ENCODE results near the gene SLX9. TPM values are rescaled to one million over a fixed set of nuclear protein-coding genes. Genes with fewer than 3 reads are reported as not detected.

Gene SLX9
- total RNA-seq, 4 donors from 2014 or later = 8.1 to 46.0 (median 16.6) TPM

- no peaks in the 10 kb centered on the region for H3K9me3 ChIP-seq
- intact Hi-C loops (cut with DNase I; ENCODE audit: low total_unique reads) (no loop called here), in situ Hi-C loops (cut with MboI; ENCODE audit: low pct_ligation_motif_present in 1 of 4, low pct_unique_long_range_greater_than_20kb in 1 of 4, low sequenced_read_pairs in 3 of 4) (no loop called here)
- H3K4me3 ChIP-seq = no peak overlapping the region
- H3K27ac ChIP-seq = no peak overlapping the region
- no peak for TF ChIP-seq EP300 (IDR thresholded peaks at IDR 0.05; ENCODE audit: low read depth)
- peaks cover 0 to 13% (median 5%) of the 10 kb centered on the region in 4 donors for H3K4me1 ChIP-seq
- peaks cover 66% of the 10 kb centered on the region for H3K27me3 ChIP-seq
- DNase-seq = peak; percentile 7
- WGBS, 2 donors (ENCODE audit: low coverage in 1 of 2) = 57% methylated on average over 10 of the region's 10 CpGs; no CpG with 5 or more reads in 1 of the 2 donors
- H3K36me3 ChIP-seq = no peaks in the 10 kb centered on the region
These were observed 72.9 kb downstream of the SLX9 start for GRCh38 chr21:45012662-45013259.

GRCh38 chr21:45013260-45013841 is 73.5 kb downstream of the SLX9 start:
- no peak overlapping the region for H3K27ac ChIP-seq
- intact Hi-C loops (cut with DNase I; ENCODE audit: low total_unique reads) = no loop called here

GRCh38 chr21:45014747-45015468 is 75.1 kb downstream of the SLX9 start:
- DNase-seq = no peak
- no peak overlapping the region for H3K27ac ChIP-seq
- H3K4me1 ChIP-seq = peaks cover 0 to 22% (median 15%) of the 10 kb centered on the region in 4 donors
- H3K27me3 ChIP-seq = peaks cover 82% of the 10 kb centered on the region
- no peaks in the 10 kb centered on the region for H3K9me3 ChIP-seq
- intact Hi-C loops (cut with DNase I; ENCODE audit: low total_unique reads) = no loop called here
- H3K4me3 ChIP-seq = no peak overlapping the region
- WGBS, 2 donors (ENCODE audit: low coverage in 1 of 2) = 69% methylated on average over 14 of the region's 14 CpGs; no CpG with 5 or more reads in 1 of the 2 donors
- TF ChIP-seq POLR2AphosphoS5 (IDR thresholded peaks at IDR 0.05) (no peak), POLR2A (IDR thresholded peaks at IDR 0.05) (no peak), CTCF (IDR thresholded peaks at IDR 0.05) (no peak), EP300 (IDR thresholded peaks at IDR 0.05; ENCODE audit: low read depth) (no peak)
- H3K36me3 ChIP-seq = no peaks in the 10 kb centered on the region
- in situ Hi-C loops (cut with MboI; ENCODE audit: low pct_ligation_motif_present in 1 of 4, low pct_unique_long_range_greater_than_20kb in 1 of 4, low sequenced_read_pairs in 3 of 4) = no loop called here

More at GRCh38 chr21:45013260-45013841, 73.5 kb downstream of the SLX9 start:
- in situ Hi-C loops (cut with MboI; ENCODE audit: low pct_ligation_motif_present in 1 of 4, low pct_unique_long_range_greater_than_20kb in 1 of 4, low sequenced_read_pairs in 3 of 4) = no loop called here
- Histone ChIP-seq H3K27me3 (peaks cover 72% of the 10 kb centered on the region), H3K36me3 (no peaks in the 10 kb centered on the region), H3K9me3 (no peaks in the 10 kb centered on the region), H3K4me1 (peaks cover 0 to 16% (median 8%) of the 10 kb centered on the region in 4 donors), H3K4me3 (no peak overlapping the region)
- WGBS, 2 donors (ENCODE audit: low coverage in 1 of 2) = 51 to 59% methylated on average over 12 to 19 of the region's 19 CpGs
- no peak for TF ChIP-seq POLR2A (IDR thresholded peaks at IDR 0.05)
- no peak for TF ChIP-seq EP300 (IDR thresholded peaks at IDR 0.05; ENCODE audit: low read depth)
- TF ChIP-seq CTCF (IDR thresholded peaks at IDR 0.05) = no peak
- TF ChIP-seq POLR2AphosphoS5 (IDR thresholded peaks at IDR 0.05) = no peak
- DNase-seq = no peak

- TF ChIP-seq POLR2AphosphoS5 (IDR thresholded peaks at IDR 0.05) = no peak
- no peak for TF ChIP-seq EP300 (IDR thresholded peaks at IDR 0.05; ENCODE audit: low read depth)
- no peak for TF ChIP-seq CTCF (IDR thresholded peaks at IDR 0.05)
- TF ChIP-seq POLR2A (IDR thresholded peaks at IDR 0.05) = no peak
These were observed 75.6 kb downstream of the SLX9 start for GRCh38 chr21:45015469-45015860.

More at GRCh38 chr21:45015469-45015860, 75.6 kb downstream of the SLX9 start:
- H3K4me1 ChIP-seq = peaks cover 0 to 22% (median 15%) of the 10 kb centered on the region in 4 donors
- in situ Hi-C loops (cut with MboI; ENCODE audit: low pct_ligation_motif_present in 1 of 4, low pct_unique_long_range_greater_than_20kb in 1 of 4, low sequenced_read_pairs in 3 of 4) (no loop called here), intact Hi-C loops (cut with DNase I; ENCODE audit: low total_unique reads) (no loop called here)
- 83% methylated on average over 11 of the region's 11 CpGs; no CpG with 5 or more reads in 1 of the 2 donors for WGBS, 2 donors (ENCODE audit: low coverage in 1 of 2)
- H3K9me3 ChIP-seq = no peaks in the 10 kb centered on the region
- peaks cover 78% of the 10 kb centered on the region for H3K27me3 ChIP-seq
- no peak overlapping the region for H3K4me3 ChIP-seq
- no peak for DNase-seq
- no peaks in the 10 kb centered on the region for H3K36me3 ChIP-seq
- H3K27ac ChIP-seq = no peak overlapping the region

Data from transverse colon (tissue), 4 donors.